ENCODE data around the gene GALNT2.

GALNT2 gene

DNA sequence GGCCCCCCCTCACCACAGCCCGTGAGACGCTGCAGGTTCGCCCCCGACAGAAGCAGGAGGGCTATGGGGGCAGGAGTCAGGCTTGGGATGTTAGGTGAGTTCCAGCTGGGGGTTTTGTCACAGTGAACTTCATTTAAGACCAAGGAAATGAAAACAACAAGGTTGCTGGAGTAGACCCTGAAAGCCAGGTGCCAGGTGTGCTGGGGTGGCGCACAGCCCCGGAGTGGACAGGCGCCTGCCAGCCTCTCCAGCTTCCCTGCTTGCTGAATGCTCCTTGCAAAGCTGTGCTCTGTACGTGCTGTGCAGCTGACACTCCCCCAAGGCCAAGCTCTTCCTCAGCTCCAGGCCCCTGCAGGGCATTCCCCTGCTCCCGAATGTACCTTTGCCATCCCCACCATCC lies 256.6 kb downstream of the GALNT2 start:
- Histone ChIP-seq H3K27ac (ENCODE audit: low read length) (no peak overlapping the region), H3K4me3 (ENCODE audit: low read length) (no peak overlapping the region), H3K9me3 (ENCODE audit: insufficient read depth, low read depth, low read length) (no peaks in the 10 kb centered on the region), H3K4me1 (ENCODE audit: insufficient read depth, low read length) (peaks cover 4% of the 10 kb centered on the region; the same call in 1 of the 2 replicates), H3K27me3 (ENCODE audit: insufficient read depth, low read length) (no peaks in the 10 kb centered on the region), H3K9ac (ENCODE audit: low read depth, low read length) (no peak overlapping the region), H3K36me3 (ENCODE audit: insufficient read depth, low read depth, low read length) (peaks cover 31% of the 10 kb centered on the region)

GRCh38 chr1:230326971-230327891 lies 260.2 kb downstream of the GALNT2 start:
- H3K9ac ChIP-seq (ENCODE audit: low read depth, low read length): no peak overlapping the region; the same call in 1 of the 2 replicates
- no peak overlapping the region for H3K27ac ChIP-seq (ENCODE audit: low read length)
- H3K4me3 ChIP-seq (ENCODE audit: low read length): no peak overlapping the region
- H3K36me3 ChIP-seq (ENCODE audit: insufficient read depth, low read depth, low read length): peaks cover 37% of the 10 kb centered on the region
- H3K27me3 ChIP-seq (ENCODE audit: insufficient read depth, low read length): no peaks in the 10 kb centered on the region
- no peaks in the 10 kb centered on the region for H3K9me3 ChIP-seq (ENCODE audit: insufficient read depth, low read depth, low read length)
- H3K4me1 ChIP-seq (ENCODE audit: insufficient read depth, low read length): peaks cover 4% of the 10 kb centered on the region

GRCh38 chr1:230327892-230328284 lies 260.9 kb downstream of the GALNT2 start:
- H3K9ac ChIP-seq (ENCODE audit: low read depth, low read length): no peak overlapping the region
- peaks cover 32% of the 10 kb centered on the region for H3K36me3 ChIP-seq (ENCODE audit: insufficient read depth, low read depth, low read length)
- H3K27me3 ChIP-seq (ENCODE audit: insufficient read depth, low read length): no peaks in the 10 kb centered on the region
- no peak overlapping the region for H3K27ac ChIP-seq (ENCODE audit: low read length)
- no peak overlapping the region for H3K4me3 ChIP-seq (ENCODE audit: low read length)
- H3K9me3 ChIP-seq (ENCODE audit: insufficient read depth, low read depth, low read length): no peaks in the 10 kb centered on the region
- H3K4me1 ChIP-seq (ENCODE audit: insufficient read depth, low read length): peaks cover 4% of the 10 kb centered on the region

- Histone ChIP-seq H3K4me3 (ENCODE audit: low read length) (no peak overlapping the region), H3K27ac (ENCODE audit: low read length) (no peak overlapping the region), H3K27me3 (ENCODE audit: insufficient read depth, low read length) (no peaks in the 10 kb centered on the region), H3K4me1 (ENCODE audit: insufficient read depth, low read length) (peaks cover 4% of the 10 kb centered on the region), H3K36me3 (ENCODE audit: insufficient read depth, low read depth, low read length) (peaks cover 30% of the 10 kb centered on the region), H3K9me3 (ENCODE audit: insufficient read depth, low read depth, low read length) (no peaks in the 10 kb centered on the region), H3K9ac (ENCODE audit: low read depth, low read length) (no peak overlapping the region)
These were observed 261.4 kb downstream of the GALNT2 start for GRCh38 chr1:230328342-230329015.

- Histone ChIP-seq H3K27me3 (ENCODE audit: insufficient read depth, low read length) (no peaks in the 10 kb centered on the region), H3K36me3 (ENCODE audit: insufficient read depth, low read depth, low read length) (peaks cover 17% of the 10 kb centered on the region), H3K9me3 (ENCODE audit: insufficient read depth, low read depth, low read length) (no peaks in the 10 kb centered on the region), H3K4me1 (ENCODE audit: insufficient read depth, low read length) (peaks cover 4% of the 10 kb centered on the region), H3K27ac (ENCODE audit: low read length) (no peak overlapping the region), H3K4me3 (ENCODE audit: low read length) (no peak overlapping the region), H3K9ac (ENCODE audit: low read depth, low read length) (no peak overlapping the region)
These were observed 263.1 kb downstream of the GALNT2 start for GRCh38 chr1:230330157-230330556.

Measured in iPS-20b (cell line).